PFSK-1 (cell line): ENCODE data around the gene PIP4K2A.

Source experiments
- POLR2AphosphoS5 ChIP-seq: IDR thresholded peaks from 2 replicates; pipeline ENCODE4 v1.6.1; 2012; ENCODE audit warnings: low read depth, mild to moderate bottlenecking, control low read depth, low read length, moderate library complexity
- REST ChIP-seq, 2 experiments: IDR thresholded peaks; 2 replicates each; pipeline versions ENCODE4 v1.6.1 to v1.8.0; 2011 to 2012; ENCODE audit warnings: low read depth in 2 of 2, low read length in 2 of 2, control low read depth in 1 of 2, inconsistent platforms in 1 of 2, mild to moderate bottlenecking in 1 of 2, moderate library complexity in 1 of 2; ENCODE audit not compliant: insufficient read depth in 1 of 2
- TAF1 ChIP-seq: IDR thresholded peaks from 2 replicates; pipeline ENCODE4 v1.6.1; 2012; ENCODE audit warnings: low read length, control low read depth, borderline replicate concordance; ENCODE audit not compliant: insufficient read depth

GRCh38 chr10:22753786-22754185 lies 39.4 kb upstream of the PIP4K2A start:
- TF ChIP-seq TAF1 (no peak), POLR2AphosphoS5 (no peak), REST (IDR thresholded peaks at IDR 0.05; ENCODE audit: insufficient read depth in 1 of 2, low read depth in 2 of 2, low read length in 2 of 2) (no peak)
